NB4 (cell line): ENCODE measurements around the gene HOXC4.
"Not testable (repeated sequence)": the region's sequence is repeated elsewhere in the genome, so short reads cannot be mapped to it uniquely, and the experiment has no call there.

Source experiments
- MYC ChIP-seq: IDR thresholded peaks from 2 replicates; pipeline ENCODE4 v1.6.1; 2011; ENCODE audit warnings: low read depth, low read length
- POLR2A ChIP-seq: IDR thresholded peaks from 2 replicates; pipeline ENCODE4 v1.6.1; 2011; ENCODE audit warnings: mild to moderate bottlenecking; ENCODE audit not compliant: insufficient read length; ENCODE audit errors: extremely low read depth
- TF ChIP-seq, protein P1 (sequence below): IDR thresholded peaks from one replicate; pipeline ENCODE4 v1.5.1; 2012; ENCODE audit warnings: low read depth, low read length

- TF ChIP-seq POLR2A, MYC: not testable (repeated sequence)
- TF ChIP-seq, protein P1, sequence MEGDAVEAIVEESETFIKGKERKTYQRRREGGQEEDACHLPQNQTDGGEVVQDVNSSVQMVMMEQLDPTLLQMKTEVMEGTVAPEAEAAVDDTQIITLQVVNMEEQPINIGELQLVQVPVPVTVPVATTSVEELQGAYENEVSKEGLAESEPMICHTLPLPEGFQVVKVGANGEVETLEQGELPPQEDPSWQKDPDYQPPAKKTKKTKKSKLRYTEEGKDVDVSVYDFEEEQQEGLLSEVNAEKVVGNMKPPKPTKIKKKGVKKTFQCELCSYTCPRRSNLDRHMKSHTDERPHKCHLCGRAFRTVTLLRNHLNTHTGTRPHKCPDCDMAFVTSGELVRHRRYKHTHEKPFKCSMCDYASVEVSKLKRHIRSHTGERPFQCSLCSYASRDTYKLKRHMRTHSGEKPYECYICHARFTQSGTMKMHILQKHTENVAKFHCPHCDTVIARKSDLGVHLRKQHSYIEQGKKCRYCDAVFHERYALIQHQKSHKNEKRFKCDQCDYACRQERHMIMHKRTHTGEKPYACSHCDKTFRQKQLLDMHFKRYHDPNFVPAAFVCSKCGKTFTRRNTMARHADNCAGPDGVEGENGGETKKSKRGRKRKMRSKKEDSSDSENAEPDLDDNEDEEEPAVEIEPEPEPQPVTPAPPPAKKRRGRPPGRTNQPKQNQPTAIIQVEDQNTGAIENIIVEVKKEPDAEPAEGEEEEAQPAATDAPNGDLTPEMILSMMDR, result not testable (repeated sequence)
Observed at GRCh38 chr12:54042033-54042432, 11.6 kb upstream of the HOXC4 start.
